ENCODE measurements around the gene PDK2. TPM values are rescaled to one million over a fixed set of nuclear protein-coding genes. Genes with fewer than 3 reads are reported as not detected.

PDK2 gene
- total RNA-seq, 1 donor from 2014 or later: 17.9 TPM

DNA sequence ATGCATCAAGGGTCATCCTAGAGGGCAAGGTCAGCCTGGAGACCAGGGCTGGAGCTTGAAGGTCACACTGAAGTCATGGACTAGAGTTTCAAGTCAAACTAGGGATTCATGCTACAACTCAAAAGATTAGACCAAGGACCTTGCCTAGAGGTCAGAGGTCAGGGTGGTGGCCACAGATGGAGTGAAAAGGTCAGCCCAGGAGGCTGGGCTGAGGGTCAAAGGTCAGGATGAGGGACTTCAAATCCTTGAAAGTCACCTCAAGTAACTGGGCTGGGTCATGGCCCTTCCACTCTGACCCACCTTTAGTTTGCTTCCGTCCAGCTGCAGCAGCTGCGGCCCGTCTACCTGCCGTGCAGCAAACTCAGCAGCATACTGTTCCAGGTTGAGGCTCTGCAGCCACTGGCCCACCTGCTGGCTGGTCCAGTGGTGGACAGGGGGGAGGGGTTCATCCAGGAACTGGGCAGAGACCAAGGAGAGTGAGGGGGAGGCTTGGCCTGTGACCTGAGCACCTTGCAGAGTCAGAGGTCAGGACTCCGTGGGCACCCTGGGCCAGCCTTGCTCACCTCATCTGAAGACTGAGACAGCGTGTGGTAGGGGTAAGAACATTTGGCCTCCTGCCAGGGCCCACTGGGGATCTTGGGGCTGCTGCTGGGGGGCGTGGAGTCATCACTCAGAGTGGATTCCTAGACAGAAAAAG, 18.6 kb downstream of the PDK2 start:
- intact Hi-C loops (cut with micrococcal nuclease): no loop called here

DNA sequence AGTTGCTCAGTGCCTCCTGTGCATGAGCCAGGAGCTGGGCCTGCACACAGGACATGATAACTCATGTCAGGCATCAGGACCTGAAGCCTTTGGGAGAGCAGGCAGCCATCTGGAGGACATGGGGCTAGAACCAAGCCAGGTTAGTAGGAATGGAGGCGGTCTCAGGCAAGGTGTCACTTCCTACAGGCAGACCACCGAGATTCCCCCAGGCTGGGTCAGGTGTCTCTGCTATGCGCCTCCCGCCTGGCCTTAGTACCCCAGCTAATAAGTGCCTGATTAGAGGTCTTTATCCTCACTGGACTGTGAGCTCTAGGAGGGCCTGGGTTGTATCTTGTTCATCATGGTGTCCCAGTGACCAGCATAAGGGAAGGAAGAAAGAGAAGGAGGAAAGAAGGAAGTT, 19.2 kb downstream of the PDK2 start:
- intact Hi-C loops (cut with micrococcal nuclease): no loop called here

DNA sequence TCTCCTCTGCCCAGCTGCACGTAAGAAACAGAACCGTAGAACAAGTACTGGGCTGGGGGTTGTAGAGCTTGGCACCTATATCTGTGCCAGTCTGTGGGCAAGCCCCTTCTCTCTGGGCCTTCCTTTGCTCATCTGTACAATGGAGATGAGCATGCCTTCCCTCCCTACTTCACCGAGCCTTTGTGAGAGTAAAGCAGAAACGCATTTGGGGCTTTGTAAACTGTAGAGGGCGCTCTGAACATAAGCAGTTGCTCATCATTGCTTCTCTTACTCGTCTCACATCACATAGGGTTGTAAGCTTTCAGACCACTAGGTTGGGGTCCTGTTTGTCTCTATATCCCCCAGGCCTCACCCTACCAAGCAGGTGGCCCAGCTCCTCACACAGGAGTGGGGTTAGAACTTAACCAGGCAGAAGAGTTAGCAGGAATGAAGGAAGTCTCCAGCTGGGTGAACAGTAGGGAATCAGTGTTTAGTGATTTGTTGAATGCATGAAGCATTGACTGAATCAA, 19.8 kb downstream of the PDK2 start:
- intact Hi-C loops (cut with micrococcal nuclease): loop anchor here (1.0 kb wide), 3 partner anchors 15 to 83 kb away; partner anchors contain the start of gene SAMD14

- intact Hi-C loops (cut with micrococcal nuclease): loop anchor here (1.0 kb wide), 3 partner anchors 15 to 83 kb away; partner anchors contain the start of gene SAMD14
These were observed 20.6 kb downstream of the PDK2 start for GRCh38 chr17:50115756-50116155.

DNA sequence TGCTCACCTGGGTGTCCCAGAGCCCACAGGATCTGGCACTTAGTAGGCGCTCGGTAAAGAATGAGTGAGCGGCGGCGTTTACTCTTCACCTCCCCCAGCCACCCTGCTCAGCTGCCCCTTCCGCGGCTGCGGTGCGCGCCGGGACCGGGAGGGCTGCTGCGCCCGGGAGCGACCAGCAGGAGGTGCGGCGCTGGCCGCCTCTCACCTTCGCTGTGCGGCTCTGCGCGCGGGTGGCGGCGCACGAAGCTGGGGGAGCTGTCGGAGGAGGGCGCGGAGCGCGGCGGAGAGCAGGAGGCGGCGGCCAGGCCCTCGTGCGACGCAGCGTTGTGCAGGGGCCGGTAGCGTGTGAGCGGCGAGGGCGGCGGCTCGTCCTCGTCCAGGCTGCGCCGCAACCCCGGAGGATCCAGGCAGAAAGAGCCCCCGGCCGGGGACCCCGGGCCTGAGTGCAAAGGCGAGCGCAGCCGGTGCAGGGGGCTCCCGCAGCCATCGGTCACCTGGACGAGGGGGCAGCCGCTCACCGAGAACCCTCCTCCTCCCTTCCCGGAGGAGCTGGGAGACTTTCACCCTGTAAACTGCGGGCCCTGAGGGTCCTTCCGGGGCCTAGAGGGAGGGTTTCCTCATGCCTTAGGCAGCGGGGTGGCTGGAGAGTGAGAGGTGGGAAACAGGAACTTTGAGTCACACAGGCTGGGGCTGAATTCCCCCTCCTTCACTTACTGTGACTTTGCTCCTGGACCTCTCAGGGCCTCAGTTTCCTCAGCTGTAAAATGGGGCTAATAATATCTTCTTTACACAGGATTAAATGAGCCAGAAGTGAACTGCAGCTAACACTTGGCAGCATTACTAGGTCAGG, 22.3 kb downstream of the PDK2 start:
- intact Hi-C loops (cut with micrococcal nuclease): no loop called here

GRCh38 chr17:50118076-50118827, 23.1 kb downstream of the PDK2 start:
- intact Hi-C loops (cut with micrococcal nuclease): no loop called here

DNA sequence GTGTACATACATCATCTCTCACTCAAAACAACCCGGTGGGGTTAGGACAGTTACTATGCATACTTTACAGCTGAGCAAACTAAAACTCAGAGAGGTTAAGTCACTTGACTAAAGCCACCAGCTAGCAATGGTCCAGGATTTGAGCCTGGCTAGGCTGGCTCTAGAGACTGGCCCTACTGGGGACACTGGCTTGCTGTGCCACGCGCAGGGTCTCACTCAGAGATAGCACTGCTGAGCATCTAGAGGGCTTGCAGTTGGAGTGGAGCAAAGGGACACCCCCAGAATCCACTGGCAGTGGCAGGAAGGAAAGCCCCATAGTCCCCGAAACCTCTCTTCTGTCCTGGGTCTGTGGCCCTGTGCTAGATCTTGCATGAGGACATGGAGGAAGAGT, 23.7 kb downstream of the PDK2 start:
- intact Hi-C loops (cut with micrococcal nuclease): no loop called here

GRCh38 chr17:50120475-50121253, 25.5 kb downstream of the PDK2 start:
- intact Hi-C loops (cut with micrococcal nuclease): no loop called here

DNA sequence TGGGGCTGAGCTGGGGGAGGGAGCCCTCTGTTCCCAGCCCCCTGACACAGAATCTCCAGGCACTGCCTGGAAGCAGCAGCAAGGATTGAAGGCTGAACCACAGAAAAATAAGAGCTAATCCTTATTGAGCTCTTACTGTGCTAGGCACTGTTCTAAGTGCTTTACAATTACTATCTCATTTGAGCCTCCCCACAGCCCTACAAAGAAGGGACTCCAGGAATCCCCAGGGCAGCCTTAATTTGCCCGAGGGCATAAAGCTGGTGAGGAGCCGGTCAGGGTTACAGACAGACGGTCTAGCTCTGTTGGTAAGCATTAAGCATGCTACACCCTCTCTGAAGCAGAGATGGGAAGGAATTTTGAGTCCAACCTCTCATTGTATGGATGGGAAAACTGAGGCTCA, 27.8 kb downstream of the PDK2 start:
- intact Hi-C loops (cut with micrococcal nuclease): no loop called here

DNA sequence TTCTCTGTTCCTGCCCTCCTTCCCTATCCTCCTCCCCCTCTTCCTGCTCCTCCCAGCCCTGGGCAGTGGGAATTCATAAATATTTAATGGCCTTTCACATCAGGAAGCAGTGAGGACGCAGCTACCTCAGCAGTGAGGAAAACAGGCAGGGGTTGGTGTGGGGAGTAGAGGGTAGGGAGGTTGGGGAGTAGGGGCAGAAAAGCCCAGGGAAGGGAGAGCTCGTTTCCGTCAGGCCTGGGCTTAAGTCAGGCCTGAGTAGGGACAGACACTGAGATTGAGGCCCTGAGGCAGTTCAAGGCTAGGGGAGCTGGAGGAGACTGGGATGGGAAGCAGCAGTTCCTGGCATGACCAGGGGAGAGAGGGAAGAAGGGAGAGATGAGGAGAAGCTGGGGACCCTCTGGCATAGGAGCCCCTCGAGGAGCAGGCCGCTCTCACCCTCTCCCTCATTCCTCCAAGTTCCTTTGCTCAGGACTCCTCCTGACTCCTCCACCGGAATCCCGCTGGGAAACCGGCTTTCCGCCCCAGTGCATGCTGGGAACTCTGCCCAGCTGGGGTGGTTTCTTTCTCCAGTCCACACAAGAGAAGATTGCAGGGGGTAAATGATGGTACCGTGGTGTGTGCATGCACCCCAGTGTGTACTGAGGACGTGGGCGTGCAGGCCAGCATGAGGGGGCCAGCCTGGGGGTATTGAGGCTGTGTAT, 28.6 kb downstream of the PDK2 start:
- intact Hi-C loops (cut with micrococcal nuclease): no loop called here

DNA sequence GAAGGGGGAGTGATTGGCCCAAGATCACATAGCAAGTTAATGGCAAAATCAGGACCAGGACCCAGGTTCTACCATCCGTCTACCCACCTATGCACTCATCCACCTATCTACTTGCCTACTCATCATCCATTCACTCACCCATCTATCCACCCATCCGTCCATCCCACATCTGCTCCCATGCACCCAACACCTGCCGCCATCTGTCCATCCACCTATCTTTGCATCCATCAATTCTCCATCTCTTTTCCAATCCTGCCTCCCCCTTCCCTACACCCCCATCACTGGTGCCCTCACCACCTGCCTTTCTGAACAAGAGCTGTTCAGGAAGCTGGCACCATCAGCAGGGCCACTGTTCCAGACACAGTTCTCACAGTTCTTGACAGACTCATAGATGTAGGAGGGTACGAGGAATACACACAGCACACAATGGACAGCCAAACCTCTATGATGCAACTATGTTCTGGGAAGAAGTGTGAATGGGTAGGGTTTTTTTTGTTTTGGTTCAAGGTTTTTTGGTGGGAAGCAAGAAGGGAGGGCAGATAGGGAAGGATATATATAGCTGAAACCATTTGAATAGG, 30.4 kb downstream of the PDK2 start:
- intact Hi-C loops (cut with micrococcal nuclease): no loop called here

DNA sequence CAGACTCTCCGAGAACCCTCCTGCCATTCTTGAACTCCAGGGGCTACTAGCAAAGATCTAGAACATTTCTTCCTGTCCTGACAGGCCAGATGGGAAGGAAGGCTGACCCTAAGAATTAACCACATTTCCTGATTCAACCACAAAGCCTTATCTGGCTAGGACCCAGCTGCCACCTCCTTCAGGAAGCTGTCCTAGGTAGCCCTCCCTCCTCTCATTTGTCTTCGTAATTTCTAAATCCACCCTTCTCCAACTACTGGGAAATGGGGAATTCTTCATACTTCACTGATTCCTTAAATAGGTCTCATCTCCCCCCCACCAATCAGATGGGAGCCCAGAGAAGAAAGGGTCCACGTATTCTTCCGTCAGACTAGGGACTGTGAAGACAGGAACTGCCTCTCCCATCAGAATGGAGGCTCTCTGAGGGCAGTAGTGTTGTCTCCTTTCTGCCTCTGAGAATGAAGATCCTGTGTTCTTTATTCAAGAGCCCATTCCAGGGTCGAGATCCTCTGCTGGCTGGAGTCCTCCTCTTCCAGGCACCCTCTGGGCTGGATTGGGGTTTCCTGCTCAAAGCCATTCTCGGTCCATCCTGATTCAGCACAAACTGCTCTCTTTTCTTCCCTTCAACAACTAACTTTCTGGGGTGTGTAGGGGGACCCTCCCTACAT, 32.7 kb downstream of the PDK2 start:
- intact Hi-C loops (cut with micrococcal nuclease): no loop called here

GRCh38 chr17:50128441-50129352, 33.5 kb downstream of the PDK2 start:
- intact Hi-C loops (cut with micrococcal nuclease): no loop called here

DNA sequence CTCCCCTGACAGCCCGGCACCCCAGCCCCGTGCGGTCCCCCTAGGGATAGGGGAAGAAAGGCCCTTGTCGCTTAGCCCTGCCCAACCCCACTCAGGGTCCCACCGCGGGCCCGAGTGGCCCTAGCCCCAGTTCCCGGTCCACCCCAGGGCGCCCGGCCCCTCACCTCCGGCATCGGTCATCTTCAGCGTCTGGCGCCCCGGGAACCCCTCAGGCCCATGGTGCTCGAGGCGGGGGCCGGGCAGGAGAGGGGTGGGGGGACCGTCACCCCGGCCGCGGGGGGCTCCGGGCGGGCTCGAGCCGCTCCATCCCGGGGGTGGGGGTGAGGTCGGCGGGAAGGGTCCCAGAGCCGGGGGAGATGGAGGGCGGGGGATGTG, 34.2 kb downstream of the PDK2 start:
- intact Hi-C loops (cut with micrococcal nuclease): no loop called here

GRCh38 chr17:50129728-50130558, 34.8 kb downstream of the PDK2 start, which contains the start of gene SAMD14:
Gene SAMD14, minus strand, starts transcription at chr17:50130160. Its CDS starts 5,201 bp downstream, at chr17:50124959.
- intact Hi-C loops (cut with micrococcal nuclease): loop anchor here (1.0 kb wide), 1 partner anchor 15 kb away; no protein-coding TSS in a partner anchor

GRCh38 chr17:50130559-50131305, 35.6 kb downstream of the PDK2 start:
- intact Hi-C loops (cut with micrococcal nuclease): loop anchor here (1.0 kb wide), 2 partner anchors 10 to 15 kb away; no protein-coding TSS in a partner anchor

Data from T-helper 1 cell treated with Interleukin-12 subunit alpha and Interleukin-12 subunit beta and Interleukin-4 antibody, amounts not matched to agents 30 ng/mL and 1 ng/mL, for 36 hours (primary cell).